AG08395 (cell line): ENCODE results near the gene CTAGE9.
"Not testable (repeated sequence)": the region's sequence is repeated elsewhere in the genome, so short reads cannot be mapped to it uniquely, and the experiment has no call there.

ENCODE experiments used
- DNase-seq: peaks from one replicate; pipeline ENCODE4 v3.0.0; 2012; ENCODE audit warnings: mixed read lengths, low spot score

CTAGE9 gene, protein sequence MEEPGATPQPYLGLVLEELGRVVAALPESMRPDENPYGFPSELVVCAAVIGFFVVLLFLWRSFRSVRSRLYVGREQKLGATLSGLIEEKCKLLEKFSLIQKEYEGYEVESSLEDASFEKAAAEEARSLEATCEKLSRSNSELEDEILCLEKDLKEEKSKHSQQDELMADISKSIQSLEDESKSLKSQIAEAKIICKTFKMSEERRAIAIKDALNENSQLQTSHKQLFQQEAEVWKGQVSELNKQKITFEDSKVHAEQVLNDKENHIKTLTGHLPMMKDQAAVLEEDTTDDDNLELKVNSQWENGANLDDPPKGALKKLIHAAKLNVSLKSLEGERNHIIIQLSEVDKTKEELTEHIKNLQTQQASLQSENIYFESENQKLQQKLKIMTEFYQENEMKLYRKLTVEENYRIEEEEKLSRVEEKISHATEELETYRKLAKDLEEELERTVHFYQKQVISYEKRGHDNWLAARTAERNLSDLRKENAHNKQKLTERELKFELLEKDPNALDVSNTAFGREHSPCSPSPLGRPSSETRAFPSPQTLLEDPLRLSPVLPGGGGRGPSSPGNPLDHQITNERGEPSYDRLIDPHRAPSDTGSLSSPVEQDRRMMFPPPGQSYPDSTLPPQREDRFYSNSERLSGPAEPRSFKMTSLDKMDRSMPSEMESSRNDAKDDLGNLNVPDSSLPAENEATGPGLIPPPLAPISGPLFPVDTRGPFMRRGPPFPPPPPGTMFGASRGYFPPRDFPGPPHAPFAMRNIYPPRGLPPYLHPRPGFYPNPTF

DNA sequence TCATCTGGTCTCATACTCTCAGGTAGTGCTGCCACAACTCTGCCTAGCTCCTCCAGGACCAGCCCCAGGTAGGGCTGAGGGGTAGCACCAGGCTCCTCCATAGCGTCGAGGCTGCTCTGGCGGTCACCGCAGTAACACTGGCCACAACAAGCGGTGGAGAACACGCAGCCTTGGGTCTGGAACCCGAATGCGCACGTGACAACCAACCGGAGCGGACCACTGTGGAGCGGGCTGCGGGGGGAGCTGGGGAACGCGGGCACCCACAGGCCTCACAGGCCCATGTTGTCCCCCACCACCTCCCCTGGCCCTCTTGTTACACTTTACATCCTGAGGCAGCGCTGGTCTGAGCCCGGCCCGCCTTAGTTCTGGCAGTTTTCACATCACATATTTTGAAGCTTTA lies at the start of gene CTAGE9:
TSS of gene CTAGE9 (minus strand) at position 101 of the 400 bp plus-strand sequence. CDS start at position 101, 0 bp downstream.
- DNase-seq = not testable (repeated sequence)

DNA sequence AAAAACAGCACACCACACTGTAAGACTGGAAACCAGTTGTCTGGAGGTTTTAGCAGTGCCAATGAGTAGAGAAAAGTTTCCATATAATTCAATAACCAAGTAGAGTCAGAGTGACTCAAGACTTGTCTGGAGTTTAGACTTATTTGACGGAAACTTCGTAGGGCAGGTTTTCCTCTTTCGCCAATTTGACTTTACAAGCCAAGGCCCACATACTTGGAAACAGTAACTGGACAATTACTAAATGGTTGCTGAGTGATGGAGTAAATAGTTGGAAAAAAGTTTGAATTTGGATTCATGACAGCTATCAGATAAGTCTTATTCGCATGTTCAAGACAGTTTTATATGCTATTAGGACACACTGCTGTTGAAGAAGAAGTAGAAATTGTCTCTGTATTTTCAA lies 48.1 kb upstream of the CTAGE9 start:
- no peak for DNase-seq

DNA sequence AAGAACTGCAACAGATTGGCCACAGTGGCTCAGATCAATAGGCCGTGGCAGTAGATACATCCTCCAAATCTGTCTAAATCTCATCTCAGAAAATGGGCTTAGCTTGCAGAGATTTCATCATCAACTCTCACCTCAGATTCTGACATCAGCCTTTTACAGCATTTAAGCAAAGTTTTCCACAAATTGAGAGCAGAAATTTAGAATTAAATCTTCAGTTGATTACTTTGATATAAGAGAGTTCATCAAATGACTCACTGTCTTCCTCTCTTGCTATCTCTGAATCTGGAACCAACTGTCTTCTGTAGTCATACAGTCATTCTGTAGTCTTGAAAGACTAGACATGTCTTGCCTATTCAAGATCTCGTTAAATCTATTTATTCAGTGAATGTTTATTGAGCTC lies 45.2 kb upstream of the CTAGE9 start:
- DNase-seq = no peak

DNA sequence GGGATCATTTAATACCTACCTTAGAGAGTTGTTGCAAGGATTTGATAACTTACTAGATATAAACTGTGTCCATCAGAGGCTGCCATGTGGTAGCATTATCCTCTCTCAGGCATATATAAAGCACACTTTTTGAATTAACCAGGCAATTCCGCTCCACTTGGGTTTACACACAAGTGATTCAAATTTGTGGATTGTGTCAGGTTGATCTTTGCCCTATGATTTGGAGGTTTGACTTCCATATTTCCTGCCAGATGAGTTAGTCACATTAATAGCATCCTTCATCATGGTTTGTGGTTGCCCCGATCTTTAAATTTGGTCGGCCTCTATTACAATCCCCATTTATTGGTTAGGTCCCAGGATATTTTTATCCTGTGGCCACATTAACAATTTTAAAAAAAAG lies 44.8 kb upstream of the CTAGE9 start:
- DNase-seq = peak; percentile 59

DNA sequence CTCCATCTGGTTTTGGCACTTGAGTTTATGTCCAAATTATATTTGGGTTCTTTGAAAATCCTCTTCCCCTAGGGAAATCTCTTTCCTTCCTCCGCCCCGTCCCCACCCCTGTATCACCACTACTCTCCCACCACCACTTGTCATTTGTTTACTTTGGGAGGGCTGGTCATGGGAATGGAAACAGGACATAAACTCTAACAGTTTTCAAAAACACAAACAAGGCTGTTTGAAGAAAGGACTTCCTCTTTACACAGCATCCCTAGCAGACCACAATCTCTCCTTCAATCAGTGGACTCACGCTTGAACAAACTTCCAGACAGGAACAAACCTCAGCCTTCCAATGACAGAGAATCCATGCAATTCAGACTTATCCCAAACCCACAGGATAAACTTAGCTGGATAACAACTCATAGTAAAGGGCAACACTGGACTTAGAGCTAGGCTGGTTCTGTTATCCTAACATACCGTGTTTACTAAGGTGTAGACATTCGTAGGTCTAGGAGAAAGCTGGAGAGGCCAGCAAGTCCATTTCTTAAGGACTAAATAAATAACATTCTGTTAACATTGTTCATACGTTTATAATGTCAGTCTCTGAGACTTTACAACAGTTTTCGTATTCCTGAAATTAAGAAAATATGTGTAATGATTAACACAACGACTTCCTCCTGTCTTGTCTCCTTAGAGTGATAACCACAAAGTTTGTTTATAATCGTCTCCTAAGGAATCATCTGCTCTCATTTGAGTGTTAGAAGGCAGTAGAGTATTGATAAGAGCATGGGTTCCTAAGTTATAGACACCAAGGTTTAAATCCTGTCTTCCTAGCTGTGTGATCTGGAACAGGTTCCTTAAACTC lies 44.1 kb upstream of the CTAGE9 start:
- no peak for DNase-seq

- no peak for DNase-seq
Observed at GRCh38 chr6:131754088-131754487, 43.3 kb upstream of the CTAGE9 start.

DNA sequence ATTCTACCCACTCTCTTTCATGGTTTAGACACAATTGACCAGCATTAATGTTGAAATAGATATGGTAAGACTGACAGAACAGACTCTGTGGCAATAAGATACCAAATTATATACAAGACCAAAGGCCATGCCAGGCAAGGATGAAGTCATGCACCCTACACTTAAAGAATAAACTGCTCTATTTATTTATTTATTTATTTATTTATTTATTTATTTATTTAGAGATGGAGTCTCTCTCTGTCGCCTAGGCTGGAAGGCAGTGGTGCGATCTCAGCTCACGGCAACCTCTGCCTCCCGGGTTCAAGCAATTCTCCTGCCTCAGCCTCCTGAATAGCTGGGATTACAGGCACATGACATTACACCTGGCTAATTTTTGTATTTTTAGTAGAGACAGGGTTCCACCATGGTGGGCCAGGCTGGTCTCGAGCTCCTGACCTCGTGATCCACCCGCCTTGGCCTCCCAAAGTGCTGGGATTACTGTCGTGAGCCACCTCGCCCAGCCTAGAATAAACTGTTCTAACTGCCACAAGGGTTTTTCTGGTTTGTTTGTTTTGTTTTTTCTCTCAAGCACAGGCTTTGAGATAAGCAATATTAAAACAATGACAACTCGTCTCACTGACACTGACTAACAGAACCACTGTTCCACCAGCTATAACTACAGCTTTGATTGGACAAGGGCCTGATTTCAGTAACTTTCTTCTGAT lies 40.3 kb upstream of the CTAGE9 start:
- DNase-seq = not testable (repeated sequence)

DNA sequence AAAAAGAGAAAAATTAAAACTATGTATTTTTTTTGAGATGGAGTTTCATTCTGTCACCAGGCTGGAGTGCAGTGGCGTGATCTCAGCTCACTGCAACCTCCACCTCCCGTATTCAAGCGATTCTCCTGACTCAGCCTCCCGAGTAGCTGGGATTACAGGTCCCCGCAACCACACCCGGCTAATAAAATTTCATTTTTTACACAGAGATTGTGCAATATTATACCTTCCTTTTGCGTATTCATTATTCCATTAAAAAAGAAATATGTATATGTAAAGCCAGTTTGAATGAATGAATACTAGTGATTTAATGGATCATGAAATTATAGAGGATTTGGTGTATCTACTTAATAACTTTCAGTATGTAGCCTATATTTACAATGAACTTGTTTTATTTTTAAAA lies 38.2 kb upstream of the CTAGE9 start:
- no peak for DNase-seq

- no peak for DNase-seq
Observed at GRCh38 chr6:131747821-131748353, 37.1 kb upstream of the CTAGE9 start.

- no peak for DNase-seq
Observed at GRCh38 chr6:131745476-131745875, 34.7 kb upstream of the CTAGE9 start.

DNA sequence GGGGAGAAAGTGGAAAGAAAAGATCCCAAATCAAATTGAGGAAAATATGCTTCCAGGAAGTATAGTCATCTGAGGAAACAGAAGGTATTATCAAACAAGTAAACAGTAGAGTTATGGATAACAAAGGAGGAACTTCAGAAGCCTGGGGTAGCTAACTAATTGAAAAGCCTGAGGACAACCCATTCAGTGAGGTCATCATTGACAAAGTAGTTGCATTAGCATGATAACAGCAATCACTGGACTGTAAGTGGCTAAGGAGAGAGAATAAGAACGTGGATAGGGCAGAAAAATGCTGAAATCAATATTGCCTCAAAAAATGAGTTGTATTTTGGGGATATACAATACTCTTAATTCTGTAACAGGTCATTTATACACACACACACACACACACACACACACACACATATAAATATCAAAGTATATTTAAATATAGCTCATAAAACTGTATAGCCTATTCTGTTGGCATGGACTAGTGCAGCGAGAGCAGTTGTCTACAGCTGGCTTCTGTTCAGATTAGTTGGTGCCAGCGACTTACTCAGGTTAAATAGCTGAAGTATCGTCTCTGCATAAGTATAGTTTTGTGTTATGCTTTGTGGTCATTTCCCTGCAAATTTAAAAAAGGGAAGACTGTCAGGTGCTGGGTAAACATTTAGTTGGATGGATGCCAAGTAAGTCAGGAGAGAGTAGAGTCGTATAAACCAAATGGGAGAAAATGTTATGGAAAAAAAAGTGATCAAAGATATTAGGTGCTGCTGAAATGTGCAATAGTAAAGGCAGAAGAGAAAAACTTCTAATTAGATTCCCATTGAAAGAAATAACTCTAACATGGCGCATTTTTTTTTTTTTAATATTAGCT lies 33.8 kb upstream of the CTAGE9 start:
- no peak for DNase-seq

DNA sequence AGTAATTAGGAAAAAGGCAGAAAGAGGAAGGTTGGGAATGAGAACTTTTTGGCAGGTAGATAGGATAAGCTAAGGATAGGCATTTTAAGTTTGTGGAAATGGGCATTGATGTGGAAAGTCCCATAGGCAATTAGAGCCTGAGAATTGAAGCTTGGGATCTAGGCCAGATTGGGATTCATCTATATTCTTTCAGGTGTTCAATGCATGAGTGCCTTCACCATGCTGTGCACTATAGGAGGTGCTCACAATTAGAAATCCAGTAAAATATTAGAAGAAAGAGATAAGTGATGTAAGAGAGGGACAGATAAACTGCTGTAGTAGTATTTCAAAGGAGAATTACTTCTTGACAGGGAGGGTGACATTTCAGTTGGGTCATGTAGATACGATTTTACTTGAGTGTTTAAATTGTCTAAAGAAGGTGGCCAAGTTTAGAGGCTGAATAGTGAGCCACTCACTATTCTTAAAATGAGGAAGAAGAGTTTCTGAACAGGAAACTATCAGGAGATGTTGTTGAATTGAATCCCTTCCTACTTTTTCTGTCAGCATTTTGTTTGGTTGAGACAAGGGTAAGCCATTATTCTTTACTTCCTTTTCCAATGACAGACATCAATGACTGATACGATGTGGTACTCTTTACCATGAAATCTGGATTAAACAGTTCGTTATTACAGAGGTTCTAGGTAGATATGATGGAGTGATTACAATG lies 31.0 kb upstream of the CTAGE9 start:
- no peak for DNase-seq

DNA sequence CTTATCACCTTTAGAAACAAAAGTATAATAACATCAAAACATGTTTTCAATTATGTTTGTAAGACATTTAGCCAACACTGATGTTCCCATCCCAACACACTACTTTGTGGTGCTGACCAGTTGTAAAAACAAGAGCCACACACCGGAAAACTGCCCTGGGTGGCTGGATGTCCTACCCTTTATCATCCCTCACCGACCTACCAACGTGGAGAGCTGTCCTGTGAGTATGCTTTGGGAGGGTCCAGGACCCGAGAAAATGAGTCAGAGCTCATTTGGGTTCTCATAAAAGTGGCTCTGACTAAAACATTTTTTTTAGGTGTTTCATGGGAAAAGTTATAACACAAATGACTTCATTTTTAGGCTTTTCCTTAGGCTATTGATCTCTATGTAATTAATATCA lies 29.3 kb upstream of the CTAGE9 start:
- peak; percentile 28 for DNase-seq

DNA sequence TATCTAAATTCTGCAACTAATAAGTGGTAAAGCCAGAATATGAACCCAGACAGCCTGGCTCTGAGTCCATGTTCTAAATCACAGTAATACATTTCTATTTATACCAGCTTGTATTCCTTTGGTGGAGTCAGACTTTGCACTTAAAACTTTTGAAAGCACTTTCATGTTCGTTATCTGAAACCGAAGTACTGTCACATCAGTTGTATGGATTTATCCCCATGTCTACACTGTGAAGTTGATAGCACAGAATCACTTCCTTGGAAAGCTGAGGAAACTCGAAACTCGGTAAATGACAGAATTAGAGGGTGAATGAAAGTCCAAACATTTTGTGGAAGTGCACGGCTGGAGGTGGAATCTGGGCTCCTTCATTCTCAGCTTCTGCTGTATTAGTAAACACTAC lies 28.3 kb upstream of the CTAGE9 start:
- DNase-seq = no peak

GRCh38 chr6:131736811-131737210 lies 26.0 kb upstream of the CTAGE9 start:
- DNase-seq = no peak

DNA sequence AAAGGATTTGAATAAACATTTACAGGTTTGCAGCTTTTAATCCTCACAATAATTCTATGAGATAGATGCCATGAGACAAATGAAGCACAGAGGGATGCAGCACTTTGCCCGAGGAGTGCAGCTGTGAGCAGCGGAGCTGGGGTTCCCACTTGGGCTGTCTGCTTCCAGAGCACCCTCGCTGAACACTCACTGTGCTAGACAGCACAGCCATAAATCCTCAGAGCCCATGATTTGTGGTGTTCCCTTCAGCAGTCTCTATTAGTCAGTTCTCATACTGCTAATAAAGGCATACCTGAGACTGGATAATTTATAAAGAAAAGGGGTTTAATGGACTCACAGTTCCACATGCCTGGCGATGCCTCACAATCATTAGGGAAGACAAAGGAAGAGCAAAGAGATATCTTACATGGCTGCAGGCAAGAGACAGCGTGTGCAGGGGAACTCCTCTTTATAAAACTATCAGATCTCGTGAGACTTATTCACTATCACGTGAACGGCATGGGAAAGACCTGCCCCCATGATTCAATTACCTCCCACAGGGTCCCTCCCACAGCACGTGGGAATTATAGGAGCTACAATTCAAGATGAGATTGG lies 25.3 kb upstream of the CTAGE9 start:
- no peak for DNase-seq

GRCh38 chr6:131733376-131734016 lies 22.7 kb upstream of the CTAGE9 start:
- peak; percentile 68 for DNase-seq

DNA sequence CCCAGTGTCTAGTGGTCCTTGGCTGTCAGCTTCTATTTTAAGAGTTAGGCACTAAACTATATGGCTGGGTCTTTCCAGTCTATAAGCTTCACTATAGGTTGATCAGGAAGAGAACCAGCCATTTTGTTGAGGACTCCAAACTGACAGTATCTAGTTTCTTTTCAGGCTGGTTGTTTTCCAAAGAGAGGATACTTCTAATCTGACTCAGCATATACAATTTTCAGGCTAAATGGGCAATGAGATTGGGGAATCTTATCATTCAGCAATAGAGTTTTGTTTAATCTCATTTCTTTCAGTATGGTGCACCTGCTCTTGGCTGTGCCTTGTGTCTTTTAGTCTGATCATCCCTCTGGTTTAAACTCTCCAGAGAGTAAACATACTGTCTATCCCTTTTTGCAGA lies 20.4 kb upstream of the CTAGE9 start:
- no peak for DNase-seq

DNA sequence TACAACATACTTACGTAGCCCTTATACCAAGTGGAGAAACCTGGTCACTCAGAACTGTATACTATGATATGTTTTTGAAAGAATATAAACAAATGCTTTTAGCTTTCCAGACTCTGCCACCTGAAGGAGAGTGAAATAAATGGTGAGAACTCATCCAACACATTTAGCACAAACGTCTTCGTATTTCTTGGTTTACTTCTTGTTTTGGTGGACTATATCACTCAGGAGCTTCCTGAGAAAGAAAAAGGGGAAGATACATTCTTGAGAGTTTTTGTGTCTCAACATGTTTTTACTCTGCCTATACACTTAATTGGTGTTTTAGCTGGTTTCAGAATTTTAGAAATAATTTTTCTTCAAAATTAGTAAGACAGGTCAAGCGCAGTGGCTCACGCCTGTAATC lies 19.4 kb upstream of the CTAGE9 start:
- DNase-seq = no peak
